Right renal pelvis (tissue), 4 donors: ENCODE data around the gene CELA3B. TPM values are rescaled to one million over a fixed set of nuclear protein-coding genes. Genes with fewer than 3 reads are reported as not detected.
"Not testable (repeated sequence)": the region's sequence is repeated elsewhere in the genome, so short reads cannot be mapped to it uniquely, and the experiment has no call there.

Experiments
- DNase-seq, 4 donors: peaks; one replicate each; pipeline ENCODE4 v3.0.0-alpha.2; 2013; ENCODE audit warnings: low read depth in 4 of 4, low spot score in 3 of 4, missing footprints in 1 of 4
- polyA plus RNA-seq, 4 donors: library from polyadenylated mRNA; unstranded; fragments of 120-200 nt; gene quantifications; one replicate each; pipeline ENCODE4 v1.2.1, GENCODE V29; 2013; ENCODE audit not compliant: insufficient read length in 4 of 4

Gene CELA3B
- polyA plus RNA-seq, 4 donors, result 0.13 TPM; not detected in 3

GRCh38 chr1:22005261-22006149 is 28.7 kb downstream of the CELA3B start:
- DNase-seq, result not testable (repeated sequence)

GRCh38 chr1:22006736-22007135 is 29.9 kb downstream of the CELA3B start:
- not testable (repeated sequence) for DNase-seq

- DNase-seq, result not testable (repeated sequence)
Observed at GRCh38 chr1:22007262-22007661, 30.4 kb downstream of the CELA3B start.

- DNase-seq, result not testable (repeated sequence)
Observed at GRCh38 chr1:22009566-22009965, 32.7 kb downstream of the CELA3B start.

GRCh38 chr1:22012752-22013151 is 35.9 kb downstream of the CELA3B start:
- DNase-seq, result not testable (repeated sequence)

- not testable (repeated sequence) for DNase-seq
Observed at GRCh38 chr1:22014575-22015206, 37.9 kb downstream of the CELA3B start.

- no peak for DNase-seq
Observed at GRCh38 chr1:22018583-22019559, 42.0 kb downstream of the CELA3B start.

- DNase-seq, result no peak
Observed at GRCh38 chr1:22021061-22021460, 44.2 kb downstream of the CELA3B start.

- DNase-seq, result peak in 2 of 4 donors; percentile 63 to 67
Observed at GRCh38 chr1:22024485-22025367, 47.9 kb downstream of the CELA3B start.

- peak; percentile 83 to 87 (median 84) for DNase-seq
Observed at GRCh38 chr1:22025368-22026155, 48.7 kb downstream of the CELA3B start.

GRCh38 chr1:22026924-22027289 is 50.1 kb downstream of the CELA3B start:
- DNase-seq, result no peak

GRCh38 chr1:22030057-22030456 is 53.2 kb downstream of the CELA3B start:
- no peak for DNase-seq

- DNase-seq, result no peak
Observed at GRCh38 chr1:22030473-22030872, 53.7 kb downstream of the CELA3B start.

GRCh38 chr1:22031214-22031962 is 54.6 kb downstream of the CELA3B start:
- DNase-seq, result no peak

- DNase-seq, result not testable (repeated sequence)
Observed at GRCh38 chr1:22034834-22035233, 58.0 kb downstream of the CELA3B start.

GRCh38 chr1:22037520-22037919 is 60.7 kb downstream of the CELA3B start:
- no peak for DNase-seq

- DNase-seq, result no peak
Observed at GRCh38 chr1:22038036-22038435, 61.2 kb downstream of the CELA3B start.
